C4-2B (cell line): ENCODE data around the gene SIAH3.

ENCODE experiments used
- ZFX ChIP-seq: fragments of 450-650 bp; IDR thresholded peaks from 2 replicates; pipeline ENCODE4 v1.6.1; 2017
- TF ChIP-seq, protein P1 (sequence below): fragments of 450-650 bp; conservative IDR thresholded peaks from 2 replicates; pipeline ENCODE4 v1.5.1; 2017; ENCODE audit warnings: mild to moderate bottlenecking

DNA sequence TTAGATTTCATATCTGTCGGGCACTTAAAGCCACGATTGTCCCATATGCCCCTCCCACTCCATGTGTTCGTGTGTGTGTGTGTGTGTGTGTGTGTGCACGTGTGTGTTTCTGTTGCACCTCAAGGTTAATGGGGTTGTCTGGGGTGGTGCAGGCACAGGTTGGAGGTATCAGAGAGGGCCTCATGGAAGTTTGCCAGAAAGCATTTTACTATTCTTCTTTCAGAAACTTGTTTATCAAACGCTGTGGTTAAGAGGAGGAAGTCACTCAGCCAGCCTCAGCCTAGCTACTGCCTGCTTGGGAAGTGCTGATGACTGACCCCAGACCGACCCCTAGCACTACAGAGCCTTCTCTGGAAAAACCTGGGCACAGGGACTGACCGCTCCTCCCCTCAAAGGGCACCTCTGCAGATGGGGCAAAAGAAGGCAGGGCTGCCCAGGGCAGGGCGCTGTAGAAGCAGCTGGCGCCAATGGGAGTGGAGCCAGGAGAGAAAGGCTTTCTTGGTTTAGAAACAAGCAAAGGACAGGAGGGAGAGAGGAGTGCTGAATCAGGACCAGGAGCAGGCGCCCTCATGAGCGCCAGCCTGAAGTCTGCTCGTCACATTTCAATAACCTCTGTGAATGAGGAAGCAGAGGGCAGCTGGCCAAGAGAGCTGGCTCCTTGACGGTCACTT, 3.9 kb downstream of the SIAH3 start:
- TF ChIP-seq, protein P1, sequence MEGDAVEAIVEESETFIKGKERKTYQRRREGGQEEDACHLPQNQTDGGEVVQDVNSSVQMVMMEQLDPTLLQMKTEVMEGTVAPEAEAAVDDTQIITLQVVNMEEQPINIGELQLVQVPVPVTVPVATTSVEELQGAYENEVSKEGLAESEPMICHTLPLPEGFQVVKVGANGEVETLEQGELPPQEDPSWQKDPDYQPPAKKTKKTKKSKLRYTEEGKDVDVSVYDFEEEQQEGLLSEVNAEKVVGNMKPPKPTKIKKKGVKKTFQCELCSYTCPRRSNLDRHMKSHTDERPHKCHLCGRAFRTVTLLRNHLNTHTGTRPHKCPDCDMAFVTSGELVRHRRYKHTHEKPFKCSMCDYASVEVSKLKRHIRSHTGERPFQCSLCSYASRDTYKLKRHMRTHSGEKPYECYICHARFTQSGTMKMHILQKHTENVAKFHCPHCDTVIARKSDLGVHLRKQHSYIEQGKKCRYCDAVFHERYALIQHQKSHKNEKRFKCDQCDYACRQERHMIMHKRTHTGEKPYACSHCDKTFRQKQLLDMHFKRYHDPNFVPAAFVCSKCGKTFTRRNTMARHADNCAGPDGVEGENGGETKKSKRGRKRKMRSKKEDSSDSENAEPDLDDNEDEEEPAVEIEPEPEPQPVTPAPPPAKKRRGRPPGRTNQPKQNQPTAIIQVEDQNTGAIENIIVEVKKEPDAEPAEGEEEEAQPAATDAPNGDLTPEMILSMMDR, result no peak
- no peak for TF ChIP-seq ZFX
